Measurements from ENCODE around the gene MEGF9. TPM values are rescaled to one million over a fixed set of nuclear protein-coding genes. Genes with fewer than 3 reads are reported as not detected.

MEGF9 gene
- total and polyA plus RNA-seq, 2 of the 13 experiments (the other 11 are each of a cell fraction or from before 2014, with no cell fraction given) = 3.1 to 3.3 TPM

DNA sequence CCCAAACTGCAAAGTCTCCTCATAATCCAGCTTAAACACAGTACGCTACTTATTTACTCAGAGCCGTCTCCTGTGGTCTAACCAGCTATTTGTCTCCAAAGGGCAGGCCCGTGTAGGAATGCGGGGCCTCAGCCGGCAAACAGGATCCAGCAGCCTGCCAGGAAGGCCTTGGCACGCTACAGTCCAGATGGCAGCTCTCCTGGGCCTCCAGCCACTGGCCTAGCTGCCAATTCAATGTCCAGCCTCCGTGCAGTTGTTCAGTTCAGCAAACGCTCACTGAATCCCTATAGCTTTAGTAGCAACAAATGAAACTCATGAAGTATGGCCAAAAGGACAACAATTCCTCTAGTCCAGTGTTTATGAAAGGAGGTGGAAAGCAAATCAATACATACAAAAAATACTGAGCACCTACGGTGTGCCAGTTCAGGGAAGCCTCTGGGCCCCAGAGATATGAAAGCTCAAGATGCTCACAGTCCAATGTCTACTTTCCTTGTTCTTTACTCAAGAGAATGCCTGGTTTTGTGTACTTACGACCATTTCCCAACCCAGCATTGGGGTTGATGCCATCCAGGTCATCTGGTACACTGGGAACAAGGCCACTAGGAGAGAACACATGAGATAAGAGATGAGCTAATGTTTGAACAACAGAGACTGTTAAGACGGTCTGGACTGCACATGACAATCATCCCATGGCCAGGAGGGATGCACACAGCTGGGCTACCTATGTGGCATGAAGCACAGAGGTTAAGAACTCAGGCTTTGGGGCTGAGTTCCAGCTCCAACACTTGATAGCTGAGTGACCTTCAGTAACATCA lies 142.6 kb downstream of the MEGF9 start (continued):
- TF ChIP-seq, protein P1, sequence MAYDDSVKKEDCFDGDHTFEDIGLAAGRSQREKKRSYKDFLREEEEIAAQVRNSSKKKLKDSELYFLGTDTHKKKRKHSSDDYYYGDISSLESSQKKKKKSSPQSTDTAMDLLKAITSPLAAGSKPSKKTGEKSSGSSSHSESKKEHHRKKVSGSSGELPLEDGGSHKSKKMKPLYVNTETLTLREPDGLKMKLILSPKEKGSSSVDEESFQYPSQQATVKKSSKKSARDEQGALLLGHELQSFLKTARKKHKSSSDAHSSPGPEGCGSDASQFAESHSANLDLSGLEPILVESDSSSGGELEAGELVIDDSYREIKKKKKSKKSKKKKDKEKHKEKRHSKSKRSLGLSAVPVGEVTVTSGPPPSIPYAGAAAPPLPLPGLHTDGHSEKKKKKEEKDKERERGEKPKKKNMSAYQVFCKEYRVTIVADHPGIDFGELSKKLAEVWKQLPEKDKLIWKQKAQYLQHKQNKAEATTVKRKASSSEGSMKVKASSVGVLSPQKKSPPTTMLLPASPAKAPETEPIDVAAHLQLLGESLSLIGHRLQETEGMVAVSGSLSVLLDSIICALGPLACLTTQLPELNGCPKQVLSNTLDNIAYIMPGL (CRISPR knock-in tag; IDR thresholded peaks at IDR 0.05; ENCODE audit: borderline replicate concordance in 1 of 2, low read depth in 1 of 2) = peak in 1 of 2 experiments; percentile 65; a peak in 1 of 4 replicates
- 0 out of 2 replicates have a peak, but pooled peaks have one; percentile 14 for TF ChIP-seq ZNF121 (CRISPR knock-in tag; IDR thresholded peaks at IDR 0.05)
- TF ChIP-seq, protein P2, sequence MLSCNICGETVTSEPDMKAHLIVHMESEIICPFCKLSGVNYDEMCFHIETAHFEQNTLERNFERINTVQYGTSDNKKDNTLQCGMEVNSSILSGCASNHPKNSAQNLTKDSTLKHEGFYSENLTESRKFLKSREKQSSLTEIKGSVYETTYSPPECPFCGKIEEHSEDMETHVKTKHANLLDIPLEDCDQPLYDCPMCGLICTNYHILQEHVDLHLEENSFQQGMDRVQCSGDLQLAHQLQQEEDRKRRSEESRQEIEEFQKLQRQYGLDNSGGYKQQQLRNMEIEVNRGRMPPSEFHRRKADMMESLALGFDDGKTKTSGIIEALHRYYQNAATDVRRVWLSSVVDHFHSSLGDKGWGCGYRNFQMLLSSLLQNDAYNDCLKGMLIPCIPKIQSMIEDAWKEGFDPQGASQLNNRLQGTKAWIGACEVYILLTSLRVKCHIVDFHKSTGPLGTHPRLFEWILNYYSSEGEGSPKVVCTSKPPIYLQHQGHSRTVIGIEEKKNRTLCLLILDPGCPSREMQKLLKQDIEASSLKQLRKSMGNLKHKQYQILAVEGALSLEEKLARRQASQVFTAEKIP (CRISPR knock-in tag; IDR thresholded peaks at IDR 0.05; ENCODE audit: borderline replicate concordance) = no peak
- no peak for TF ChIP-seq NFE2L1 (CRISPR knock-in tag; IDR thresholded peaks at IDR 0.05; ENCODE audit: borderline replicate concordance)
- TF ChIP-seq HMG20B (CRISPR knock-in tag; conservative IDR thresholded peaks at IDR 0.05) = peak; percentile 99
- TF ChIP-seq SALL2 (CRISPR knock-in tag; IDR thresholded peaks at IDR 0.05) = peak; percentile 63; the same call in 1 of the 2 replicates
- TF ChIP-seq MTA3 (CRISPR knock-in tag; IDR thresholded peaks at IDR 0.05) = no peak
- no peak for TF ChIP-seq ZNF773 (CRISPR knock-in tag; IDR thresholded peaks at IDR 0.05; ENCODE audit: borderline replicate concordance)
- TF ChIP-seq ZSCAN31 (CRISPR knock-in tag; IDR thresholded peaks at IDR 0.05; ENCODE audit: low read depth) = no peak; the same call in 1 of the 2 replicates
- TF ChIP-seq ZMAT3 (CRISPR knock-in tag; conservative IDR thresholded peaks at IDR 0.05) = 0 out of 2 replicates have a peak, but pooled peaks have one; percentile 54
- TF ChIP-seq ZNF605 (CRISPR knock-in tag; IDR thresholded peaks at IDR 0.05) = peak; percentile 52; the same call in 1 of the 2 replicates
- TF ChIP-seq MTF1 (CRISPR knock-in tag; IDR thresholded peaks at IDR 0.05) = no peak
- TF ChIP-seq ZNF235 (CRISPR knock-in tag; IDR thresholded peaks at IDR 0.05; ENCODE audit: borderline replicate concordance) = no peak
- TF ChIP-seq MEF2D (CRISPR knock-in tag; IDR thresholded peaks at IDR 0.05) = peak; percentile 89
- TF ChIP-seq ZNF777 (CRISPR knock-in tag; IDR thresholded peaks at IDR 0.05) = 0 out of 2 replicates have a peak, but pooled peaks have one; percentile 19
- TF ChIP-seq ZSCAN20 (CRISPR knock-in tag; IDR thresholded peaks at IDR 0.05; ENCODE audit: borderline replicate concordance) = no peak; the same call in 1 of the 2 replicates
- TF ChIP-seq BCL6 (CRISPR knock-in tag; IDR thresholded peaks at IDR 0.05) = peak; percentile 87
- peak; percentile 92; the same call in 1 of the 2 replicates for TF ChIP-seq FOXJ3 (CRISPR knock-in tag; IDR thresholded peaks at IDR 0.05; ENCODE audit: borderline replicate concordance)
- peak; percentile 92 for TF ChIP-seq POGZ (CRISPR knock-in tag; IDR thresholded peaks at IDR 0.05)
- no peak for TF ChIP-seq ZBTB42 (CRISPR knock-in tag; IDR thresholded peaks at IDR 0.05)
- no peak for TF ChIP-seq ZBTB3 (CRISPR knock-in tag; IDR thresholded peaks at IDR 0.05; ENCODE audit: borderline replicate concordance, low read depth)
- TF ChIP-seq, protein P3, sequence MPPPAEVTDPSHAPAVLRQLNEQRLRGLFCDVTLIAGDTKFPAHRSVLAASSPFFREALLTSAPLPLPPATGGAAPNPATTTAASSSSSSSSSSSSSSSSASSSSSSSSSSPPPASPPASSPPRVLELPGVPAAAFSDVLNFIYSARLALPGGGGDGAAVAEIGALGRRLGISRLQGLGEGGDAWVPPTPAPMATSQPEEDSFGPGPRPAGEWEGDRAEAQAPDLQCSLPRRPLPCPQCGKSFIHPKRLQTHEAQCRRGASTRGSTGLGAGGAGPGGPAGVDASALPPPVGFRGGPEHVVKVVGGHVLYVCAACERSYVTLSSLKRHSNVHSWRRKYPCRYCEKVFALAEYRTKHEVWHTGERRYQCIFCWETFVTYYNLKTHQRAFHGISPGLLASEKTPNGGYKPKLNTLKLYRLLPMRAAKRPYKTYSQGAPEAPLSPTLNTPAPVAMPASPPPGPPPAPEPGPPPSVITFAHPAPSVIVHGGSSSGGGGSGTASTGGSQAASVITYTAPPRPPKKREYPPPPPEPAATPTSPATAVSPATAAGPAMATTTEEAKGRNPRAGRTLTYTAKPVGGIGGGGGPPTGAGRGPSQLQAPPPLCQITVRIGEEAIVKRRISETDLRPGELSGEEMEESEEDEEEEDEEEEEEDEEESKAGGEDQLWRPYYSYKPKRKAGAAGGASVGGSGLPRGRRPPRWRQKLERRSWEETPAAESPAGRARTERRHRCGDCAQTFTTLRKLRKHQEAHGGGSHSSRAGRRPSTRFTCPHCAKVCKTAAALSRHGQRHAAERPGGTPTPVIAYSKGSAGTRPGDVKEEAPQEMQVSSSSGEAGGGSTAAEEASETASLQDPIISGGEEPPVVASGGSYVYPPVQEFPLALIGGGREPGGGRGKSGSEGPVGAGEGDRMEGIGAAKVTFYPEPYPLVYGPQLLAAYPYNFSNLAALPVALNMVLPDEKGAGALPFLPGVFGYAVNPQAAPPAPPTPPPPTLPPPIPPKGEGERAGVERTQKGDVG (CRISPR knock-in tag; IDR thresholded peaks at IDR 0.05; ENCODE audit: borderline replicate concordance) = no peak
- no peak for TF ChIP-seq PRMT3 (CRISPR knock-in tag; IDR thresholded peaks at IDR 0.05; ENCODE audit: borderline replicate concordance, low read depth)
